Astrocyte of the cerebellum (primary cell): Measurements from ENCODE around the gene ARHGEF5.
"Not testable (repeated sequence)": the region's sequence is repeated elsewhere in the genome, so short reads cannot be mapped to it uniquely, and the experiment has no call there.

ENCODE experiments used
- DNase-seq: peaks from one replicate; pipeline ENCODE4 v3.0.0-alpha.2; 2011; ENCODE audit warnings: low read depth
- H3K4me3 ChIP-seq: 2 replicates; pipeline ENCODE4 v1.5.1; 2011; ENCODE audit warnings: mild to moderate bottlenecking, low read depth, low read length, moderate library complexity
- in situ Hi-C: cut with HindIII; loops from 2 replicates; pipeline ENCODE4 v1.10.0; 2017; ENCODE audit warnings: low sequenced_read_pairs

Gene ARHGEF5

DNA sequence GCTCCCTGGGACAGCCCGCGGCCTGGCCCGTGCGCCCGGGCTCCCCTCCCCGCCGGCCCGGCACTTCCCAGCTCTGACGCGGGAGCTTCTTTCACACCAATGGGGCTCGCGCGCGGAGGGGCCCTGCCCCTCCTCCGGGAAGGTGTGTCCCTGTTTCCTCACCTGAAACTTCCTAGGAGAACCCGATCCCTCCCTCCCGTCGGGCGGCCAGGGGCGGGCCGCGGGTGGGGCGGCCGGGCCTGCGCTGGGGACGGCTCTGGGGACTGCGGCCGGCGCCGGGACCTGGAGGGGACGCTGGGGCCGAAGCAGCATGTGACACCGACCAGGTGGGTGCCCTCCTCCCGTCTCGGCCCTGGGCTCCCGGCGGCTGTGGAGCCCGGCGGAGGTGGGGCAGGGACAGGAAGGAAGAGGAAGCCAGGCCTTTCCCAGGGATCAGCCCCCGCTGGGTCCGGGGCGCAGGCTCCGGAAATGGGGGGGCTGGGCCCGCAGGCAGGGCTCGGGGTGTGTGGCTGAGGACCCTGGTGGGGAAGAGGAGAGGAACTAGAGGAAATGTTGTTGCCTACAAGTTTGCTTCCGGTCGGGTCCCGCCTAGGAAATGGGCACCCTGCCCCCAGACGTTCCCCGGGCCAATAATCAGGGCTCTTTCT is at the start of gene ARHGEF5:
Gene ARHGEF5 (plus strand): TSS at position 227 of the 647 bp plus-strand sequence. CDS start 7,268 bp downstream, outside the sequence.
- H3K4me3 ChIP-seq, in situ Hi-C loops, DNase-seq: not testable (repeated sequence)

GRCh38 chr7:144309702-144310101 is 45.5 kb upstream of the ARHGEF5 start:
- DNase-seq, H3K4me3 ChIP-seq, in situ Hi-C loops: not testable (repeated sequence)

- DNase-seq, in situ Hi-C loops, H3K4me3 ChIP-seq: not testable (repeated sequence)
These were observed 44.0 kb upstream of the ARHGEF5 start for GRCh38 chr7:144311218-144311617.

GRCh38 chr7:144311872-144312469 is 43.2 kb upstream of the ARHGEF5 start, which contains the start of gene OR2A1:
Gene OR2A1, plus strand, starts transcription at chr7:144312419. Its CDS starts 5,706 bp downstream, at chr7:144318125.
- DNase-seq, in situ Hi-C loops, H3K4me3 ChIP-seq: not testable (repeated sequence)

DNA sequence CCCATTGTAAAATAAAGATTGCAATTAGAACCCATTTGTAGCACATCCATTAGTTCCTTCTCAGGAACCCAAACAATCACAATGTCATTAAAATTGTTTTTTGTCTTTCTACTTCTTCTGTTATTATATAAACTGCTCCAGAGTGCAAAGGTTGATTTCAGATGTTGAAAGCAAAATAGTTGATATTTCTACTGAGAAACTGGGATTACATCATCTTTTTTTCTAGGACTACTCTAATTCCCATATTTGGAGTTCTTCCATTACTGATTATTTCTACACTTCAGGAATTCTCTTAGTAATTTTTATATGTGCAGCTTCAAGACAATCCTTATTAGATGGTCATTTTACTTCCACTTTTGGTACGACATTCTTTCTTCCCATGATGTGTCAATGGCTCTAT is 37.7 kb upstream of the ARHGEF5 start:
- in situ Hi-C loops, H3K4me3 ChIP-seq, DNase-seq: not testable (repeated sequence)

DNA sequence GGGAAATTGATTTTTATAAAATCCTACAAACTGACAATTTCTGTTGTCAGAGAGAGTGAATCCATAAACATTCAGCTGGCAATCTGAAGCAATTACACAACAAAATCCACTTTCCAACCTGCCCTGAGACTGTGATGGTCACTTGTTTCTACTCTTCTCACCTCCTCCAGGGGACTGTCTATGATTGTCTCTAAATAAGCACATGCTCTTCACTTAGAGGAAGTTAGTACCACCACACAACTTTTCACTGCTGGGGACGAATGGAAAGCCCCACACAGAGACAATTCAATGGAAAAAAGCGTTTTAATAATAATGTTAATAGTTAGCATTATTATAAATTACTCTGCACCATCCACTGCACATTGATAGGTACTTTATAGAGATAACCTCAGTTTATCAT is 35.7 kb upstream of the ARHGEF5 start:
- H3K4me3 ChIP-seq, DNase-seq, in situ Hi-C loops: not testable (repeated sequence)

DNA sequence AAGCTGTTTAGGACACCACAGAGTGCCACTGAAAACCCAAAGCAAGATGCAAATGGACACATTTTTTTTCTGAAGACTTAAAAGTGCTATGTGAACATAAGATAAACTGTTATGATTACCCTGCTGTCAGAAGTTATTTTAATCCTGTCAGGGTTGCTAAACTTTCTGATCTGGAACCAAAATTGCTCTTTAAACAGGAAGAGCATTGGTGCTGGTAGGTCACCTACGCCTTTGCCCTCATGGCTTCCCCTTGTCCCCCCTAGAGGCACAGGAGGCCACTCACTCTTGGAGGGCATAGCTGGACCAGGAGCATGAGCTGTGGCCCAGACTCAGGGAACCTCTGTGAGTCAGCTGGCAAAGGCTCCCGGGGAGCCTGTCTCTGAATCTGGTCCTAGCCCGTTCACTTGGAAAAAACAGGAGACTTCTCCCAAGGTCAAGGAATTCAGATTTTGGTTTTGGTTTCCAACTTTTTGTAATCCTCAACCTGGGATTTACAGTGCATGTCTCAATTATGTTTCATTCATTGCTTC is 33.5 kb upstream of the ARHGEF5 start:
- H3K4me3 ChIP-seq, in situ Hi-C loops, DNase-seq: not testable (repeated sequence)

GRCh38 chr7:144323359-144323758 is 31.8 kb upstream of the ARHGEF5 start:
- in situ Hi-C loops, DNase-seq, H3K4me3 ChIP-seq: not testable (repeated sequence)

DNA sequence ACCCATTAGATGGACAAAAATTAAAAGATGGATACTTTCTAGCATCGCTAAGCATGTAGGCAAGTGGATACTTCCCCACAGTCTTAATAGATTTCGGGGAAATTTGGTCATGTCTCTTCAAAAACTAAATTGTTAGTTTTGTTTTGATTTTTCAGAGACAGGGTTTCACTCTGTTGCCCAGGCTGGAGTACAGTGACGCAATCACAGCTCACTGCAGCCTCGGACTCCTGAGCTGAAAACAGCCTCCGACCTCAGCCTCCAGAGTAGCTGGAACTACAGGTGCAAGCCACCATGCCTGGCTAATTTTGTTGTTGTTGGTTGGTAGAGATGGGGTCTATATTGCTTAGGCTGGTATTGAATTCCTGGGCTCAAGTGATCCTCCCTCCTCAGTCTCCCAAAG is 29.3 kb upstream of the ARHGEF5 start:
- H3K4me3 ChIP-seq, in situ Hi-C loops, DNase-seq: not testable (repeated sequence)

GRCh38 chr7:144330044-144330443 is 25.2 kb upstream of the ARHGEF5 start:
- H3K4me3 ChIP-seq, DNase-seq, in situ Hi-C loops: not testable (repeated sequence)

DNA sequence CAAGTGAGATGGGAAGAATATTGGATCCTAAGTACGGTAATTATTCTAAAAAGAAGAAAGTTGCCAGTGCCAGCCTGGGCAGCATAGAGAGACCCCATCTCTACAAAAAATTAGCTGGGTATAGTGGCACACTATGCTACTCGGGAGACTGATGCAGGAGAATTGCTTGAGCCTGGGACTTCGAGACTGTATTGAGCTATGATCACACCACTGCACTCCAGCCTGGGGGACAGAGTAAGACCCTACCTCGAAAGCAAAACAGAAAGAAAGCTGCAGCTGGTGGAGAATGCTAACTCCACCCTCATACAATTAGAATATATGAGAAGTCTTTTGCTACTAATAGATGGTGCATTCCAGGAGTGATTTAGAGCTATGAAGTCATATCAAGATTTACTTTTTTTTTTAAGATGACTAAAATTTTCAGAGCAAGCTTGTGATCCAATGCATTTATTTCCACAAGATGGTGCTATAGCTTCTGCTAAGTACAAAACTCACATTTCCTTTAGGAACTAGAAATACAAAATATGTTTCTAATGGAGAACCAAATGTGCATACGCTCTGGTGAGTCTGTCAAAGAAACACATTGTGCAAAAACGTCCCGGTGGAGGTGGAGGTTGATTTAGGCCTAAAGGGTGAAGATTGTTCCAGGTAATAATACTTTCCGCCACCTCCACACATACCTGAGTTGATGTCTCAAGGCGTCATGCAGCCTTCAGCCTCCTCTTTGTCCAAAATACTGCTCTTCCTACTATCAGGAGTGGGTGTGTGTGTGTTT is 23.8 kb upstream of the ARHGEF5 start:
- in situ Hi-C loops, H3K4me3 ChIP-seq, DNase-seq: not testable (repeated sequence)

GRCh38 chr7:144331996-144332288 is 23.3 kb upstream of the ARHGEF5 start:
- DNase-seq, in situ Hi-C loops, H3K4me3 ChIP-seq: not testable (repeated sequence)

GRCh38 chr7:144348625-144349024 is 6.6 kb upstream of the ARHGEF5 start:
- DNase-seq, in situ Hi-C loops, H3K4me3 ChIP-seq: not testable (repeated sequence)

- in situ Hi-C loops, H3K4me3 ChIP-seq, DNase-seq: not testable (repeated sequence)
These were observed 3.5 kb upstream of the ARHGEF5 start for GRCh38 chr7:144351667-144352066.

- H3K4me3 ChIP-seq, DNase-seq, in situ Hi-C loops: not testable (repeated sequence)
These were observed 983 bp downstream of the ARHGEF5 start for GRCh38 chr7:144356185-144356584.

DNA sequence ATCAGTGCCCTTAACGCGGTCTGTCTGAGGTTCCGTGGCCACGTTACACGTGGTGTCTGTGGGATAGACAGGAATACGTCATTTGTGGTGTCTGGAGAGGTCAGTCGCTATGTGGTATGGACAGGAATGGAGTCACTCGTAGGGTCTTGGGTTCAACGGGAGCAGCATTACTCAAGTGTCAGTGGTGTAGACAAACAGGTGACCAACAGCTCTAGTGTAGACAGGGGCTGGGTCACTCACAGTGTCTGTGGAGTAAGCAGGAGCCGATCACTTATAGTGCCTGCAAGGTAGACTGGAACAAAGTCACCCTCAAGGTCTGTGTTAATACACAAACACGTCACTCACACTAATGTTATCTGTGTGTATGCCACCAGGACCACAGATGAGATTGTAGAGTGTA is 1.7 kb downstream of the ARHGEF5 start:
- in situ Hi-C loops, DNase-seq, H3K4me3 ChIP-seq: not testable (repeated sequence)

DNA sequence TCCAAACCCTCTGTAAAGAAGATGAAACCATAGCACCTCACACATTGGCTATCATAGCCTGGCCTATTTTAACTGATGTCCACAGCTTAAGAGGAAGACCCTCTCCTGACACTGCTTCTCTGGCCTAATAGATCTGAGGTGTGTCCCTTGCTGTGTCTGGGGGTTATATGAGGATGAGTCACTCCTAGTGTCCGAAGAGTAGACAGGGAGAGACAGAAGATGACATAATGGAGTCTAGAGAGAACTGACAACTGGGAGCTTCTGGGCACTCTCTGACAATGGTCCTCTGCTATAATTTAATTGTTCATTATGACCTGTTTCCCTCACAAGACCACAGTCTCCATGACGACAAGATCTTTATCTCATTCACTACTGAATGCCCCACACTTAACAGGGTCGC is 6.9 kb downstream of the ARHGEF5 start:
- in situ Hi-C loops, H3K4me3 ChIP-seq, DNase-seq: not testable (repeated sequence)

- in situ Hi-C loops, DNase-seq, H3K4me3 ChIP-seq: not testable (repeated sequence)
These were observed 10.3 kb downstream of the ARHGEF5 start for GRCh38 chr7:144365523-144365922.
